ENCODE data around the gene ZNF14. TPM values are rescaled to one million over a fixed set of nuclear protein-coding genes. Genes with fewer than 3 reads are reported as not detected.

ZNF14 gene
- total and polyA plus RNA-seq, 2 of the 4 experiments (the other 2 are of a cell fraction), result 1.2 to 5.4 TPM

DNA sequence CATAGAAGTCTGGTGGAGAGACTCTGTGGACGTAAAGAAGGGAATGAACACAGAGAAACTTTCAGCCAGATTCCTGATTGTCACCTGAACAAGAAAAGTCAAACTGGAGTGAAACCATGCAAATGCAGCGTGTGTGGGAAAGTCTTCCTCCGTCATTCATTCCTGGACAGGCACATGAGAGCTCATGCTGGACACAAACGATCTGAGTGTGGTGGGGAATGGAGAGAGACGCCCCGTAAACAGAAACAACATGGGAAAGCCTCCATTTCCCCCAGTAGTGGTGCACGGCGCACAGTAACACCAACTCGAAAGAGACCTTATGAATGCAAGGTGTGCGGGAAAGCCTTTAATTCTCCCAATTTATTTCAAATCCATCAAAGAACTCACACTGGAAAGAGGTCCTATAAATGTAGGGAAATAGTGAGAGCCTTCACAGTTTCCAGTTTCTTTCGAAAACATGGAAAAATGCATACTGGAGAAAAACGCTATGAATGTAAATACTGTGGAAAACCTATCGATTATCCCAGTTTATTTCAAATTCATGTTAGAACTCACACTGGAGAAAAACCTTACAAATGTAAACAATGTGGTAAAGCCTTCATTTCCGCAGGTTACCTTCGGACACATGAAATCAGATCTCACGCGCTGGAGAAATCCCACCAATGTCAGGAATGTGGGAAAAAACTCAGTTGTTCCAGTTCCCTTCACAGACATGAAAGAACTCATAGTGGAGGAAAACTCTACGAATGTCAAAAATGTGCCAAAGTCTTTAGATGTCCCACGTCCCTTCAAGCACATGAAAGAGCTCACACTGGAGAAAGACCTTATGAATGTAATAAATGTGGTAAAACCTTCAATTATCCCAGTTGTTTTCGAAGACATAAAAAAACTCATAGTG lies 53.5 kb downstream of the ZNF14 start:
- Histone ChIP-seq H3K27me3 (ENCODE audit: control insufficient read depth, insufficient read depth, low read length) (no peaks in the 10 kb centered on the region), H3K18ac (ENCODE audit: low read depth, low read length) (no peak overlapping the region), H3K4me1 (ENCODE audit: control insufficient read depth, insufficient read depth, low read length) (no peaks in the 10 kb centered on the region), H2AK9ac (replicated peaks; ENCODE audit: low read depth, low read length, poor library complexity) (no peak overlapping the region), H2BK20ac (ENCODE audit: low read depth, low read length) (no peak overlapping the region), H3K9ac (ENCODE audit: low read depth, low read length) (no peak overlapping the region), H2AFZ (replicated peaks; ENCODE audit: low read length, poor library complexity) (no peak overlapping the region), H2BK15ac (ENCODE audit: low read depth, low read length) (no peak overlapping the region), H3K56ac (ENCODE audit: extremely low read depth, insufficient read depth, low read length) (no peak overlapping the region), H2AK5ac (ENCODE audit: low read depth, low read length) (no peak overlapping the region), H3K36me3 (ENCODE audit: control insufficient read depth, insufficient read depth, low read length) (peaks cover 29% of the 10 kb centered on the region), H3K23ac (ENCODE audit: low read depth, low read length) (no peak overlapping the region), H3K9me3 (ENCODE audit: control insufficient read depth, insufficient read depth, low read length) (peaks cover 37% of the 10 kb centered on the region), H3K4me2 (ENCODE audit: low read depth, low read length) (no peak overlapping the region), H4K91ac (ENCODE audit: insufficient read depth, low read depth, low read length) (no peak overlapping the region), H2BK120ac (ENCODE audit: low read depth, low read length) (no peak overlapping the region), H3K79me1 (ENCODE audit: low read depth in 1 of 2, low read length in 2 of 2) (peaks cover 2 to 13% of the 10 kb centered on the region in 2 experiments; a peak in 2 of 4 replicates), H4K8ac (ENCODE audit: low read depth in 2 of 2, low read length in 2 of 2) (no peak overlapping the region), H3K27ac (ENCODE audit: insufficient read depth, low read length) (no peak overlapping the region), H4K5ac (ENCODE audit: low read depth, low read length) (no peak overlapping the region), H3K4me3 (ENCODE audit: insufficient read depth, low read depth, low read length) (no peak overlapping the region), H2BK5ac (ENCODE audit: low read depth, low read length, poor library complexity, severe bottlenecking) (no peak overlapping the region), H3K9me1 (ENCODE audit: insufficient read depth, low read length) (no peaks in the 10 kb centered on the region), H4K20me1 (ENCODE audit: insufficient read depth, low read length) (no peaks in the 10 kb centered on the region), H3K4ac (ENCODE audit: low read depth, low read length) (no peak overlapping the region), H3K14ac (replicated peaks; ENCODE audit: low read depth, low read length) (no peak overlapping the region)
- DNase-seq, result no peak
- BruUV-seq (replicated peaks), result no TSS peak
- dilution Hi-C loops (cut with HindIII; ENCODE audit: low sequenced_read_pairs, unreplicated experiment) (no loop called here), intact Hi-C loops (cut with micrococcal nuclease) (no loop called here), in situ Hi-C loops (cut with MboI; ENCODE audit: low sequenced_read_pairs) (no loop called here)
- CTCF ChIA-PET, result interaction anchor here (0.5 kb wide), 1 partner anchor 35 kb away, joined by 4 read pairs; no protein-coding TSS in a partner anchor
- POLR2A ChIA-PET (ENCODE audit: unreplicated experiment), result no interaction called here
- WGBS, 2 experiments (ENCODE audit: extremely low coverage in 2 of 2, insufficient read length in 1 of 2), result 100% methylated on average over 4 of the region's 20 CpGs; no CpG with 5 or more reads in 1 of the 2 experiments
- ATAC-seq (ENCODE audit: low read depth), result no peak
- TF ChIP-seq MAZ (IDR thresholded peaks at IDR 0.05; ENCODE audit: borderline replicate concordance, low read depth, low read length) (no peak), CHD1 (IDR thresholded peaks at IDR 0.05; ENCODE audit: low read depth, low read length) (no peak), FOS (IDR thresholded peaks at IDR 0.05; ENCODE audit: low read depth, low read length) (no peak), RAD21 (IDR thresholded peaks at IDR 0.05; ENCODE audit: low read length) (no peak), SMC3 (IDR thresholded peaks at IDR 0.05; ENCODE audit: low read depth, low read length) (no peak), POLR2A (IDR thresholded peaks at IDR 0.05; ENCODE audit: low read depth, low read length) (no peak), BHLHE40 (IDR thresholded peaks at IDR 0.05; ENCODE audit: low read depth, low read length) (no peak), RFX5 (IDR thresholded peaks at IDR 0.05; ENCODE audit: low read depth, low read length) (no peak), CEBPB (IDR thresholded peaks at IDR 0.05; ENCODE audit: low read depth, low read length) (no peak), MXI1 (IDR thresholded peaks at IDR 0.05; ENCODE audit: borderline replicate concordance, low read depth, low read length) (no peak), MAFK (IDR thresholded peaks at IDR 0.05; ENCODE audit: low read depth, low read length) (no peak), RCOR1 (IDR thresholded peaks at IDR 0.05; ENCODE audit: insufficient replicate concordance, low read length) (no peak)
- TF ChIP-seq, protein P1, sequence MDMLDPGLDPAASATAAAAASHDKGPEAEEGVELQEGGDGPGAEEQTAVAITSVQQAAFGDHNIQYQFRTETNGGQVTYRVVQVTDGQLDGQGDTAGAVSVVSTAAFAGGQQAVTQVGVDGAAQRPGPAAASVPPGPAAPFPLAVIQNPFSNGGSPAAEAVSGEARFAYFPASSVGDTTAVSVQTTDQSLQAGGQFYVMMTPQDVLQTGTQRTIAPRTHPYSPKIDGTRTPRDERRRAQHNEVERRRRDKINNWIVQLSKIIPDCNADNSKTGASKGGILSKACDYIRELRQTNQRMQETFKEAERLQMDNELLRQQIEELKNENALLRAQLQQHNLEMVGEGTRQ (IDR thresholded peaks at IDR 0.05; ENCODE audit: low read depth, low read length), result no peak
- TF ChIP-seq, protein P2, sequence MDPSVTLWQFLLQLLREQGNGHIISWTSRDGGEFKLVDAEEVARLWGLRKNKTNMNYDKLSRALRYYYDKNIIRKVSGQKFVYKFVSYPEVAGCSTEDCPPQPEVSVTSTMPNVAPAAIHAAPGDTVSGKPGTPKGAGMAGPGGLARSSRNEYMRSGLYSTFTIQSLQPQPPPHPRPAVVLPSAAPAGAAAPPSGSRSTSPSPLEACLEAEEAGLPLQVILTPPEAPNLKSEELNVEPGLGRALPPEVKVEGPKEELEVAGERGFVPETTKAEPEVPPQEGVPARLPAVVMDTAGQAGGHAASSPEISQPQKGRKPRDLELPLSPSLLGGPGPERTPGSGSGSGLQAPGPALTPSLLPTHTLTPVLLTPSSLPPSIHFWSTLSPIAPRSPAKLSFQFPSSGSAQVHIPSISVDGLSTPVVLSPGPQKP (IDR thresholded peaks at IDR 0.05; ENCODE audit: borderline replicate concordance, low read depth, low read length), result no peak
- TF ChIP-seq, protein P3, sequence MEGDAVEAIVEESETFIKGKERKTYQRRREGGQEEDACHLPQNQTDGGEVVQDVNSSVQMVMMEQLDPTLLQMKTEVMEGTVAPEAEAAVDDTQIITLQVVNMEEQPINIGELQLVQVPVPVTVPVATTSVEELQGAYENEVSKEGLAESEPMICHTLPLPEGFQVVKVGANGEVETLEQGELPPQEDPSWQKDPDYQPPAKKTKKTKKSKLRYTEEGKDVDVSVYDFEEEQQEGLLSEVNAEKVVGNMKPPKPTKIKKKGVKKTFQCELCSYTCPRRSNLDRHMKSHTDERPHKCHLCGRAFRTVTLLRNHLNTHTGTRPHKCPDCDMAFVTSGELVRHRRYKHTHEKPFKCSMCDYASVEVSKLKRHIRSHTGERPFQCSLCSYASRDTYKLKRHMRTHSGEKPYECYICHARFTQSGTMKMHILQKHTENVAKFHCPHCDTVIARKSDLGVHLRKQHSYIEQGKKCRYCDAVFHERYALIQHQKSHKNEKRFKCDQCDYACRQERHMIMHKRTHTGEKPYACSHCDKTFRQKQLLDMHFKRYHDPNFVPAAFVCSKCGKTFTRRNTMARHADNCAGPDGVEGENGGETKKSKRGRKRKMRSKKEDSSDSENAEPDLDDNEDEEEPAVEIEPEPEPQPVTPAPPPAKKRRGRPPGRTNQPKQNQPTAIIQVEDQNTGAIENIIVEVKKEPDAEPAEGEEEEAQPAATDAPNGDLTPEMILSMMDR (conservative IDR thresholded peaks at IDR 0.05; ENCODE audit: low read depth, low read length), result no peak
